NCI-H2196 treated with DMSO at 0.1 percent for 48 hours (cell line): ENCODE data around the gene UGT1A5.
"Not testable (repeated sequence)": the region's sequence is repeated elsewhere in the genome, so short reads cannot be mapped to it uniquely, and the experiment has no call there.

Experiments used
- DNase-seq: peaks from one replicate; lab custom pipeline; 2025; ENCODE audit not compliant: unreplicated experiment; lab: John Stamatoyannopoulos, UW

The UGT1A5 gene

GRCh38 chr2:233692648-233693047 lies 20.1 kb upstream of the UGT1A5 start, which contains the start of gene UGT1A6:
UGT1A6 (plus strand) TSS chr2:233692890; CDS start chr2:233693005, 115 bp downstream.
- DNase-seq: no peak

GRCh38 chr2:233693963-233694362 lies 18.7 kb upstream of the UGT1A5 start:
- DNase-seq: no peak

- DNase-seq: no peak
Measured at GRCh38 chr2:233698740-233699139, 14.0 kb upstream of the UGT1A5 start.

GRCh38 chr2:233699424-233700027 lies 13.2 kb upstream of the UGT1A5 start:
- DNase-seq: no peak

GRCh38 chr2:233700028-233700635 lies 12.6 kb upstream of the UGT1A5 start:
- DNase-seq: peak; percentile 50

- DNase-seq: not testable (repeated sequence)
Measured at GRCh38 chr2:233700842-233701241, 11.9 kb upstream of the UGT1A5 start.

GRCh38 chr2:233702238-233702637 lies 10.5 kb upstream of the UGT1A5 start:
- no peak for DNase-seq

GRCh38 chr2:233705911-233706506 lies 6.7 kb upstream of the UGT1A5 start:
- no peak for DNase-seq

- DNase-seq: no peak
Measured at GRCh38 chr2:233706720-233707119, 6.0 kb upstream of the UGT1A5 start.

- DNase-seq: no peak
Measured at GRCh38 chr2:233707940-233708644, 4.6 kb upstream of the UGT1A5 start.

GRCh38 chr2:233708942-233709341 lies 3.8 kb upstream of the UGT1A5 start:
- DNase-seq: no peak

GRCh38 chr2:233711312-233712008 lies 1.2 kb upstream of the UGT1A5 start:
- peak; percentile 39 for DNase-seq

- DNase-seq: no peak
Measured at GRCh38 chr2:233713262-233713615, 532 bp downstream of the UGT1A5 start.

- DNase-seq: no peak
Measured at GRCh38 chr2:233714121-233714520, 1.4 kb downstream of the UGT1A5 start.

- no peak for DNase-seq
Measured at GRCh38 chr2:233718552-233718951, 5.8 kb downstream of the UGT1A5 start, which contains the start of gene UGT1A4. UGT1A4 (plus strand) TSS chr2:233718736; CDS start chr2:233718821, 85 bp downstream.

- DNase-seq: no peak
Measured at GRCh38 chr2:233728723-233729301, 16.1 kb downstream of the UGT1A5 start, which contains the start of gene UGT1A3. UGT1A3 (plus strand) TSS chr2:233729042; CDS start chr2:233729127, 85 bp downstream.

GRCh38 chr2:233736868-233737653 lies 24.4 kb downstream of the UGT1A5 start:
- not testable (repeated sequence) for DNase-seq

GRCh38 chr2:233740870-233741269 lies 28.2 kb downstream of the UGT1A5 start:
- no peak for DNase-seq

GRCh38 chr2:233743464-233744259 lies 31.0 kb downstream of the UGT1A5 start:
- no peak for DNase-seq
